Brain microvascular endothelial cell (primary cell): Measurements from ENCODE around the gene MAMSTR.

Experiments used
- DNase-seq: peaks from one replicate; pipeline ENCODE4 v3.0.0-alpha.2; 2020
- H3K27ac ChIP-seq: fragments of 250-450 bp; sonication (Bioruptor Pico); 2 replicates; pipeline ENCODE4 v1.5.1; 2020; ENCODE audit warnings: mild to moderate bottlenecking, moderate library complexity
- H3K27me3 ChIP-seq: fragments of 250-450 bp; sonication (Bioruptor Pico); replicated peaks from 2 replicates; pipeline ENCODE4 v1.5.1; 2020; ENCODE audit warnings: mild to moderate bottlenecking
- H3K36me3 ChIP-seq: fragments of 250-450 bp; sonication (Bioruptor Pico); replicated peaks from 2 replicates; pipeline ENCODE4 v1.5.1; 2020; ENCODE audit warnings: mild to moderate bottlenecking
- H3K4me3 ChIP-seq: 2 replicates; pipeline ENCODE4 v1.5.1; 2011; ENCODE audit warnings: low read depth, mild to moderate bottlenecking, control low read depth, low read length, moderate library complexity
- CTCF ChIP-seq: IDR thresholded peaks from 2 replicates; pipeline ENCODE4 v1.5.1; 2011; ENCODE audit warnings: low read depth, mild to moderate bottlenecking, moderate library complexity, low read length, control low read depth, inconsistent platforms; ENCODE audit errors: missing control alignments
- in situ Hi-C: cut with HindIII; loops from 2 replicates; pipeline ENCODE4 v1.10.0; 2017; ENCODE audit warnings: low sequenced_read_pairs, low pct_ligation_motif_present

MAMSTR gene

GRCh38 chr19:48672994-48673393 lies 46.5 kb downstream of the MAMSTR start, which contains the start of gene NTN5:
NTN5 (minus strand) TSS chr19:48673017; CDS start chr19:48670986, 2,031 bp downstream.
- Histone ChIP-seq H3K27me3 (no peaks in the 10 kb centered on the region), H3K27ac (no peak within 1 kb of the TSS), H3K4me3 (no peak within 1 kb of the TSS), H3K36me3 (no peaks in the 10 kb centered on the region)
- TF ChIP-seq CTCF: no peak
- no peak for DNase-seq
- in situ Hi-C loops: no loop called here

GRCh38 chr19:48671446-48671995 lies 48.0 kb downstream of the MAMSTR start:
- Histone ChIP-seq H3K4me3 (no peak overlapping the region), H3K27ac (no peak overlapping the region), H3K27me3 (no peaks in the 10 kb centered on the region), H3K36me3 (no peaks in the 10 kb centered on the region)
- in situ Hi-C loops: no loop called here
- no peak for DNase-seq
- TF ChIP-seq CTCF: no peak

GRCh38 chr19:48670699-48671445 lies 48.7 kb downstream of the MAMSTR start:
- H3K27ac ChIP-seq: no peak overlapping the region
- TF ChIP-seq CTCF: no peak
- no peak for DNase-seq
- H3K36me3 ChIP-seq: no peaks in the 10 kb centered on the region
- no peak overlapping the region for H3K4me3 ChIP-seq
- no peaks in the 10 kb centered on the region for H3K27me3 ChIP-seq
- in situ Hi-C loops: no loop called here

- no peak for TF ChIP-seq CTCF
- in situ Hi-C loops: no loop called here
Measured at GRCh38 chr19:48669903-48670668, 49.4 kb downstream of the MAMSTR start.

GRCh38 chr19:48668761-48669160 lies 50.8 kb downstream of the MAMSTR start:
- no peak overlapping the region for H3K27ac ChIP-seq
- no peaks in the 10 kb centered on the region for H3K27me3 ChIP-seq
- in situ Hi-C loops: no loop called here
- no peak for TF ChIP-seq CTCF
- no peaks in the 10 kb centered on the region for H3K36me3 ChIP-seq
- H3K4me3 ChIP-seq: no peak overlapping the region
- no peak for DNase-seq

More at GRCh38 chr19:48669903-48670668, 49.4 kb downstream of the MAMSTR start:
- DNase-seq: no peak
- no peak overlapping the region for H3K27ac ChIP-seq
- no peaks in the 10 kb centered on the region for H3K27me3 ChIP-seq
- H3K4me3 ChIP-seq: no peak overlapping the region
- no peaks in the 10 kb centered on the region for H3K36me3 ChIP-seq
